ENCODE measurements around the gene SRPX. TPM values are rescaled to one million over a fixed set of nuclear protein-coding genes. Genes with fewer than 3 reads are reported as not detected.

The SRPX gene
- total RNA-seq, 1 donor from 2014 or later = 4.8 TPM

DNA sequence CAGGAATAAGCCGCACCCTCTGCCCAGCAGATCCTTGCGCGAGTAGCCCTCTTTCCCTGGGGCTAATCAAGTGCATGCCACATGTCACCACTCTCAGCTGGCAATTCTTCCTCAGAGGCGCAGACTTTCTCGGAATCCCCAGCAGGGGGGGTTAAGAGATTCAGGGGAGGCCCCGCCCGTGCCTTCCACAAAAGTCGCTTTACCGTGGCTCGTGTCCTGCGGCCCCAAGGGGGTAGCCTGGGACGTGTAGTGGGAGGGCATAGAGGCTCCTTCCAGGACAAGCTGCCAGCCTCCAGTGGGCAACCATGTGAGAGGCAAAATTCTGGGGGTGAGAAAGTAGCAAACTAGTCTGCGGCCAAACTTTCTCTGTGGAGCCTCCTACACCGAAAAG lies 652 bp downstream of the SRPX start:
- H3K4me1 ChIP-seq = no peaks in the 10 kb centered on the region
- peak overlapping the region; percentile 92 for H2AFZ ChIP-seq (replicated peaks)
- H3K4me2 ChIP-seq = peak overlapping the region; percentile 76
- H3K27ac ChIP-seq = no peak overlapping the region
- Mint-ChIP-seq H3K4me1 (peaks cover 3% of the 10 kb centered on the region), H3K27me3 (ENCODE audit: insufficient read depth, low read depth) (peaks cover 12% of the 10 kb centered on the region), H3K9me3 (peaks cover 6% of the 10 kb centered on the region), H3K27ac (no peak overlapping the region), H3K4me3 (peak overlapping the region; percentile 86), H3K36me3 (no peaks in the 10 kb centered on the region)
- TF ChIP-seq, protein P1, sequence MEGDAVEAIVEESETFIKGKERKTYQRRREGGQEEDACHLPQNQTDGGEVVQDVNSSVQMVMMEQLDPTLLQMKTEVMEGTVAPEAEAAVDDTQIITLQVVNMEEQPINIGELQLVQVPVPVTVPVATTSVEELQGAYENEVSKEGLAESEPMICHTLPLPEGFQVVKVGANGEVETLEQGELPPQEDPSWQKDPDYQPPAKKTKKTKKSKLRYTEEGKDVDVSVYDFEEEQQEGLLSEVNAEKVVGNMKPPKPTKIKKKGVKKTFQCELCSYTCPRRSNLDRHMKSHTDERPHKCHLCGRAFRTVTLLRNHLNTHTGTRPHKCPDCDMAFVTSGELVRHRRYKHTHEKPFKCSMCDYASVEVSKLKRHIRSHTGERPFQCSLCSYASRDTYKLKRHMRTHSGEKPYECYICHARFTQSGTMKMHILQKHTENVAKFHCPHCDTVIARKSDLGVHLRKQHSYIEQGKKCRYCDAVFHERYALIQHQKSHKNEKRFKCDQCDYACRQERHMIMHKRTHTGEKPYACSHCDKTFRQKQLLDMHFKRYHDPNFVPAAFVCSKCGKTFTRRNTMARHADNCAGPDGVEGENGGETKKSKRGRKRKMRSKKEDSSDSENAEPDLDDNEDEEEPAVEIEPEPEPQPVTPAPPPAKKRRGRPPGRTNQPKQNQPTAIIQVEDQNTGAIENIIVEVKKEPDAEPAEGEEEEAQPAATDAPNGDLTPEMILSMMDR (IDR thresholded peaks at IDR 0.05) = peak; percentile 28
- TF ChIP-seq EZH2 (IDR thresholded peaks at IDR 0.05) = no peak
- no peaks in the 10 kb centered on the region for H3K9me3 ChIP-seq (ENCODE audit: low read depth)
- peaks cover 46% of the 10 kb centered on the region for H3K27me3 ChIP-seq
- no peaks in the 10 kb centered on the region for H4K20me1 ChIP-seq (ENCODE audit: low read depth)
- peak; percentile 55 for DNase-seq (ENCODE audit: low spot score)
- no peaks in the 10 kb centered on the region for H3F3A ChIP-seq (ENCODE audit: low read depth)
- no peaks in the 10 kb centered on the region for H3K79me2 ChIP-seq (ENCODE audit: low read depth)
- H3K36me3 ChIP-seq = no peaks in the 10 kb centered on the region
- H3K9ac ChIP-seq = no peak overlapping the region
- peak overlapping the region; percentile 52 for H3K4me3 ChIP-seq

DNA sequence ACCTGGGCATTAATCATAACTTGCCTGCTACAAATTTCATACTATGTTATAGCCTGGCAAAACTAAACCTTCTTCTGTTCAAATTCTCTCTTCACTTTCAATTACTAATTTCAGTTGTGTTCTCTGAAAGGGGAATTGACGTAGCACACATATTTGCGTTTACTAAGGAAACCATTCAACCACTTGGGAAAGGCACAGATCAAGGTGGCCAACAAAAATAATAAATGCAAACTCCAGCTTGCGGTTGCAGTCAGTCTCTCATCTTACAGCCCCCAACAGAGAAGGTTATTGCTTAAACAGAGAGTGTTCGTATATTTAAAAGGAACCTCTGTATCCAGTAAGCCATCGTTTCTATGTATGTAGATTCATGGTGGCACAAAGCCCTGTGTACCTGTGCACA lies 4.0 kb downstream of the SRPX start:
- no peak overlapping the region for H3K27ac ChIP-seq
- no peak for TF ChIP-seq EZH2phosphoT487 (IDR thresholded peaks at IDR 0.05)
- TF ChIP-seq EZH2 (IDR thresholded peaks at IDR 0.05) = no peak
- TF ChIP-seq, protein P1 (IDR thresholded peaks at IDR 0.05) = no peak
- no peak for DNase-seq (ENCODE audit: low spot score)
- H3K9ac ChIP-seq = no peak overlapping the region
- H3K79me2 ChIP-seq (ENCODE audit: low read depth) = no peaks in the 10 kb centered on the region
- no peaks in the 10 kb centered on the region for H3K9me3 ChIP-seq (ENCODE audit: low read depth)
- Mint-ChIP-seq H3K4me1 (peaks cover 3% of the 10 kb centered on the region), H3K27ac (no peak overlapping the region), H3K36me3 (no peaks in the 10 kb centered on the region), H3K4me3 (no peak overlapping the region), H3K9me3 (peaks cover 10% of the 10 kb centered on the region), H3K27me3 (ENCODE audit: insufficient read depth, low read depth) (peaks cover 13% of the 10 kb centered on the region)
- H2AFZ ChIP-seq (replicated peaks) = no peak overlapping the region
- H3K27me3 ChIP-seq = peaks cover 32% of the 10 kb centered on the region
- no peaks in the 10 kb centered on the region for H3K36me3 ChIP-seq
- H3K4me2 ChIP-seq = no peak overlapping the region
- no peaks in the 10 kb centered on the region for H3K4me1 ChIP-seq
- no peaks in the 10 kb centered on the region for H3F3A ChIP-seq (ENCODE audit: low read depth)
- H3K4me3 ChIP-seq = no peak overlapping the region
- no peaks in the 10 kb centered on the region for H4K20me1 ChIP-seq (ENCODE audit: low read depth)

DNA sequence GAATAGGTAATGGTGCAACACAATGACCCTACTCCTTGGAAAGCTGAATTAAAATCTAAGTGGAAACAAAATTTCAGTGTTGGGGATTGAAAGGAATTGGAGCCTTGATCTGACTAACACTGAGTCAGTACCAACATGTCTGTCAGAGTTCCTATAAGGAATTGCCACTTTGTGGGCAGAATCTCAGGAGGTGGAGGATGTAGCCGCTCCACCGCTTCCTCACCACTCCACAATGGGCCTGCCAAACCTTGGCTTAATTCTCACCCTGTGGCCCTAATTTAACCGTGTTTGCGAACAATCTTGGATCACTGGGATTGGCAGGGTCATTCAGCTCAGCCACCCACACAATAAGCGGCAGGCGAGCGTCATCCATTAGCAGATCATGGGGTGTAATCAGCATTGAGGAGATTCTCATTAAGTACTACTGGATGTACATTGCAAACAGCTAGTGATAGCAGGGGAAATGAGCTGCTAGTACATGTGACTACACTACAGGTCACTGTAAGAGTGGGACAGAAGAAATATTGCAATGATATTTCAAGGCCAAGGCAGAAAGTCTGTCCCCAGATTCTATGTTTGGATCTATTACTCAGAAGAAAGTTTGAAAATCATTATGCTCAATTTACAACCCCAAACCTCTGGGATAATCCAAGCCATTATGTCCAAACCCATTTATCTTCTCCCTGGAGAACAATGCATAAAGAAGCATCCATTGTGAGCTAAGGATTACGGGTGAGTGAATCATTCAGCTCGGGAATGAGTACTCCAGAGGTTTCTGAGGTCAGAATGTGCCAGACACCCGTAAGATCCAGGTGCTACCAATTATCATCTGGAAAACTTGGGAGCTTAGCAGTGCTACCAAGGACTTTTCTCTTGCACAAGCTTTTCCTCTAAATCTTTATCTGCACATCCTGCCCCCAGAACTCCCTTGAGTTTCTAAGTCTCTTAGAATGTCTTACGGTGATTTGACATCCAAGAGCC lies 5.8 kb downstream of the SRPX start:
- peaks cover 6% of the 10 kb centered on the region for H3K9me3 Mint-ChIP-seq

More for the DNA sequence above, 5.8 kb downstream of the SRPX start:
- no peak overlapping the region for H3K4me3 Mint-ChIP-seq
- Histone ChIP-seq H3K9me3 (ENCODE audit: low read depth) (no peaks in the 10 kb centered on the region), H3K4me2 (no peak overlapping the region), H3K4me1 (no peaks in the 10 kb centered on the region), H2AFZ (replicated peaks) (no peak overlapping the region), H3K27ac (no peak overlapping the region), H3K36me3 (no peaks in the 10 kb centered on the region), H3K79me2 (ENCODE audit: low read depth) (no peaks in the 10 kb centered on the region), H3K4me3 (no peak overlapping the region), H3F3A (ENCODE audit: low read depth) (no peaks in the 10 kb centered on the region), H4K20me1 (ENCODE audit: low read depth) (no peaks in the 10 kb centered on the region), H3K27me3 (peaks cover 14% of the 10 kb centered on the region), H3K9ac (no peak overlapping the region)
- TF ChIP-seq EZH2phosphoT487 (IDR thresholded peaks at IDR 0.05) = no peak
- TF ChIP-seq EZH2 (IDR thresholded peaks at IDR 0.05) = no peak
- TF ChIP-seq, protein P1 (IDR thresholded peaks at IDR 0.05) = no peak
- H3K4me1 Mint-ChIP-seq = peaks cover 3% of the 10 kb centered on the region
- no peak for DNase-seq (ENCODE audit: low spot score)
- no peaks in the 10 kb centered on the region for H3K36me3 Mint-ChIP-seq
- no peak overlapping the region for H3K27ac Mint-ChIP-seq
- H3K27me3 Mint-ChIP-seq (ENCODE audit: insufficient read depth, low read depth) = peaks cover 11% of the 10 kb centered on the region
